ENCODE data around the gene AXDND1. TPM values are rescaled to one million over a fixed set of nuclear protein-coding genes. Genes with fewer than 3 reads are reported as not detected.

Gene AXDND1
- total and polyA plus RNA-seq, 2 experiments from 2014 or later: not detected

DNA sequence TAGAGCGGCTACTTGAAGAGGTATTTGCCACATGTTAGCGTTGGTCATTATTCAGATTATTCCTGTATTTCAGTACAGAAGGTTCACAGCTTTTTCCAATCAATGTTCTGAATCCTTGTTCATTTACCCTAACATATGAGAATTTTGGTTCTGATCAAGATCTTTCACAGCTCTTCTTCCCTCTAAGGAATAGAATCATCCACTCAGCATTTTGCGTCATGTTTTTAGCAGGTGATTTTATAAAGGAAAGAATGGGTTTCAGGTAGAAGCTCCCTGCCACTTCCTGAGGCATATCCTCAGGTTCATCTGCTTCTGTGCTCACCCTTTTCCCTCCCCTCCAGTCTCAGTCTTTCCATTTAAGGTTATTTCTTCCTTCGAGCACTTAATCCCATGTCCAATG is 143.6 kb downstream of the AXDND1 start:
- H3K27me3 Mint-ChIP-seq (ENCODE audit: insufficient read depth, low read depth, poor library complexity): no peaks in the 10 kb centered on the region
- H2AFZ ChIP-seq: no peak overlapping the region; the same call in 1 of the 2 replicates

More for the DNA sequence above, 143.6 kb downstream of the AXDND1 start:
- no peaks in the 10 kb centered on the region for H3K4me1 ChIP-seq (ENCODE audit: insufficient read depth)
- no peak for TF ChIP-seq NANOG (IDR thresholded peaks at IDR 0.05; ENCODE audit: borderline replicate concordance)
- TF ChIP-seq JUNB (IDR thresholded peaks at IDR 0.05; ENCODE audit: unreplicated experiment): no peak
- TF ChIP-seq, protein P1, sequence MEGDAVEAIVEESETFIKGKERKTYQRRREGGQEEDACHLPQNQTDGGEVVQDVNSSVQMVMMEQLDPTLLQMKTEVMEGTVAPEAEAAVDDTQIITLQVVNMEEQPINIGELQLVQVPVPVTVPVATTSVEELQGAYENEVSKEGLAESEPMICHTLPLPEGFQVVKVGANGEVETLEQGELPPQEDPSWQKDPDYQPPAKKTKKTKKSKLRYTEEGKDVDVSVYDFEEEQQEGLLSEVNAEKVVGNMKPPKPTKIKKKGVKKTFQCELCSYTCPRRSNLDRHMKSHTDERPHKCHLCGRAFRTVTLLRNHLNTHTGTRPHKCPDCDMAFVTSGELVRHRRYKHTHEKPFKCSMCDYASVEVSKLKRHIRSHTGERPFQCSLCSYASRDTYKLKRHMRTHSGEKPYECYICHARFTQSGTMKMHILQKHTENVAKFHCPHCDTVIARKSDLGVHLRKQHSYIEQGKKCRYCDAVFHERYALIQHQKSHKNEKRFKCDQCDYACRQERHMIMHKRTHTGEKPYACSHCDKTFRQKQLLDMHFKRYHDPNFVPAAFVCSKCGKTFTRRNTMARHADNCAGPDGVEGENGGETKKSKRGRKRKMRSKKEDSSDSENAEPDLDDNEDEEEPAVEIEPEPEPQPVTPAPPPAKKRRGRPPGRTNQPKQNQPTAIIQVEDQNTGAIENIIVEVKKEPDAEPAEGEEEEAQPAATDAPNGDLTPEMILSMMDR (conservative IDR thresholded peaks at IDR 0.05; ENCODE audit: low read depth in 2 of 2): no peak
- TF ChIP-seq, protein P2, sequence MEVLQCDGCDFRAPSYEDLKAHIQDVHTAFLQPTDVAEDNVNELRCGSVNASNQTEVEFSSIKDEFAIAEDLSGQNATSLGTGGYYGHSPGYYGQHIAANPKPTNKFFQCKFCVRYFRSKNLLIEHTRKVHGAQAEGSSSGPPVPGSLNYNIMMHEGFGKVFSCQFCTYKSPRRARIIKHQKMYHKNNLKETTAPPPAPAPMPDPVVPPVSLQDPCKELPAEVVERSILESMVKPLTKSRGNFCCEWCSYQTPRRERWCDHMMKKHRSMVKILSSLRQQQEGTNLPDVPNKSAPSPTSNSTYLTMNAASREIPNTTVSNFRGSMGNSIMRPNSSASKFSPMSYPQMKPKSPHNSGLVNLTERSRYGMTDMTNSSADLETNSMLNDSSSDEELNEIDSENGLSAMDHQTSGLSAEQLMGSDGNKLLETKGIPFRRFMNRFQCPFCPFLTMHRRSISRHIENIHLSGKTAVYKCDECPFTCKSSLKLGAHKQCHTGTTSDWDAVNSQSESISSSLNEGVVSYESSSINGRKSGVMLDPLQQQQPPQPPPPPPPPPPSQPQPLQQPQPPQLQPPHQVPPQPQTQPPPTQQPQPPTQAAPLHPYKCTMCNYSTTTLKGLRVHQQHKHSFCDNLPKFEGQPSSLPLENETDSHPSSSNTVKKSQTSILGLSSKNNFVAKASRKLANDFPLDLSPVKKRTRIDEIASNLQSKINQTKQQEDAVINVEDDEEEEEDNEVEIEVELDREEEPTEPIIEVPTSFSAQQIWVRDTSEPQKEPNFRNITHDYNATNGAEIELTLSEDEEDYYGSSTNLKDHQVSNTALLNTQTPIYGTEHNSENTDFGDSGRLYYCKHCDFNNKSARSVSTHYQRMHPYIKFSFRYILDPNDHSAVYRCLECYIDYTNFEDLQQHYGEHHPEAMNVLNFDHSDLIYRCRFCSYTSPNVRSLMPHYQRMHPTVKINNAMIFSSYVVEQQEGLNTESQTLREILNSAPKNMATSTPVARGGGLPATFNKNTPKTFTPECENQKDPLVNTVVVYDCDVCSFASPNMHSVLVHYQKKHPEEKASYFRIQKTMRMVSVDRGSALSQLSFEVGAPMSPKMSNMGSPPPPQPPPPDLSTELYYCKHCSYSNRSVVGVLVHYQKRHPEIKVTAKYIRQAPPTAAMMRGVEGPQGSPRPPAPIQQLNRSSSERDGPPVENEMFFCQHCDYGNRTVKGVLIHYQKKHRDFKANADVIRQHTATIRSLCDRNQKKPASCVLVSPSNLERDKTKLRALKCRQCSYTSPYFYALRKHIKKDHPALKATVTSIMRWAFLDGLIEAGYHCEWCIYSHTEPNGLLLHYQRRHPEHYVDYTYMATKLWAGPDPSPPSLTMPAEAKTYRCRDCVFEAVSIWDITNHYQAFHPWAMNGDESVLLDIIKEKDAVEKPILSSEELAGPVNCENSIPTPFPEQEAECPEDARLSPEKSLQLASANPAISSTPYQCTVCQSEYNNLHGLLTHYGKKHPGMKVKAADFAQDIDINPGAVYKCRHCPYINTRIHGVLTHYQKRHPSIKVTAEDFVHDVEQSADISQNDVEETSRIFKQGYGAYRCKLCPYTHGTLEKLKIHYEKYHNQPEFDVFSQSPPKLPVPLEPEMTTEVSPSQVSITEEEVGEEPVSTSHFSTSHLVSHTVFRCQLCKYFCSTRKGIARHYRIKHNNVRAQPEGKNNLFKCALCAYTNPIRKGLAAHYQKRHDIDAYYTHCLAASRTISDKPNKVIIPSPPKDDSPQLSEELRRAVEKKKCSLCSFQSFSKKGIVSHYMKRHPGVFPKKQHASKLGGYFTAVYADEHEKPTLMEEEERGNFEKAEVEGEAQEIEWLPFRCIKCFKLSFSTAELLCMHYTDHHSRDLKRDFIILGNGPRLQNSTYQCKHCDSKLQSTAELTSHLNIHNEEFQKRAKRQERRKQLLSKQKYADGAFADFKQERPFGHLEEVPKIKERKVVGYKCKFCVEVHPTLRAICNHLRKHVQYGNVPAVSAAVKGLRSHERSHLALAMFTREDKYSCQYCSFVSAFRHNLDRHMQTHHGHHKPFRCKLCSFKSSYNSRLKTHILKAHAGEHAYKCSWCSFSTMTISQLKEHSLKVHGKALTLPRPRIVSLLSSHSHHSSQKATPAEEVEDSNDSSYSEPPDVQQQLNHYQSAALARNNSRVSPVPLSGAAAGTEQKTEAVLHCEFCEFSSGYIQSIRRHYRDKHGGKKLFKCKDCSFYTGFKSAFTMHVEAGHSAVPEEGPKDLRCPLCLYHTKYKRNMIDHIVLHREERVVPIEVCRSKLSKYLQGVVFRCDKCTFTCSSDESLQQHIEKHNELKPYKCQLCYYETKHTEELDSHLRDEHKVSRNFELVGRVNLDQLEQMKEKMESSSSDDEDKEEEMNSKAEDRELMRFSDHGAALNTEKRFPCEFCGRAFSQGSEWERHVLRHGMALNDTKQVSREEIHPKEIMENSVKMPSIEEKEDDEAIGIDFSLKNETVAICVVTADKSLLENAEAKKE (CRISPR knock-in tag; IDR thresholded peaks at IDR 0.05): no peak
- TF ChIP-seq, protein P3, sequence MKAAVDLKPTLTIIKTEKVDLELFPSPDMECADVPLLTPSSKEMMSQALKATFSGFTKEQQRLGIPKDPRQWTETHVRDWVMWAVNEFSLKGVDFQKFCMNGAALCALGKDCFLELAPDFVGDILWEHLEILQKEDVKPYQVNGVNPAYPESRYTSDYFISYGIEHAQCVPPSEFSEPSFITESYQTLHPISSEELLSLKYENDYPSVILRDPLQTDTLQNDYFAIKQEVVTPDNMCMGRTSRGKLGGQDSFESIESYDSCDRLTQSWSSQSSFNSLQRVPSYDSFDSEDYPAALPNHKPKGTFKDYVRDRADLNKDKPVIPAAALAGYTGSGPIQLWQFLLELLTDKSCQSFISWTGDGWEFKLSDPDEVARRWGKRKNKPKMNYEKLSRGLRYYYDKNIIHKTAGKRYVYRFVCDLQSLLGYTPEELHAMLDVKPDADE (IDR thresholded peaks at IDR 0.05): no peak
- no peak for TF ChIP-seq EZH2phosphoT487 (IDR thresholded peaks at IDR 0.05; ENCODE audit: unreplicated experiment)
- TF ChIP-seq CREB1 (CRISPR knock-in tag; IDR thresholded peaks at IDR 0.05; ENCODE audit: low read depth): no peak
- TF ChIP-seq ZNF114 (CRISPR knock-in tag; IDR thresholded peaks at IDR 0.05): no peak
- TF ChIP-seq, protein P4, sequence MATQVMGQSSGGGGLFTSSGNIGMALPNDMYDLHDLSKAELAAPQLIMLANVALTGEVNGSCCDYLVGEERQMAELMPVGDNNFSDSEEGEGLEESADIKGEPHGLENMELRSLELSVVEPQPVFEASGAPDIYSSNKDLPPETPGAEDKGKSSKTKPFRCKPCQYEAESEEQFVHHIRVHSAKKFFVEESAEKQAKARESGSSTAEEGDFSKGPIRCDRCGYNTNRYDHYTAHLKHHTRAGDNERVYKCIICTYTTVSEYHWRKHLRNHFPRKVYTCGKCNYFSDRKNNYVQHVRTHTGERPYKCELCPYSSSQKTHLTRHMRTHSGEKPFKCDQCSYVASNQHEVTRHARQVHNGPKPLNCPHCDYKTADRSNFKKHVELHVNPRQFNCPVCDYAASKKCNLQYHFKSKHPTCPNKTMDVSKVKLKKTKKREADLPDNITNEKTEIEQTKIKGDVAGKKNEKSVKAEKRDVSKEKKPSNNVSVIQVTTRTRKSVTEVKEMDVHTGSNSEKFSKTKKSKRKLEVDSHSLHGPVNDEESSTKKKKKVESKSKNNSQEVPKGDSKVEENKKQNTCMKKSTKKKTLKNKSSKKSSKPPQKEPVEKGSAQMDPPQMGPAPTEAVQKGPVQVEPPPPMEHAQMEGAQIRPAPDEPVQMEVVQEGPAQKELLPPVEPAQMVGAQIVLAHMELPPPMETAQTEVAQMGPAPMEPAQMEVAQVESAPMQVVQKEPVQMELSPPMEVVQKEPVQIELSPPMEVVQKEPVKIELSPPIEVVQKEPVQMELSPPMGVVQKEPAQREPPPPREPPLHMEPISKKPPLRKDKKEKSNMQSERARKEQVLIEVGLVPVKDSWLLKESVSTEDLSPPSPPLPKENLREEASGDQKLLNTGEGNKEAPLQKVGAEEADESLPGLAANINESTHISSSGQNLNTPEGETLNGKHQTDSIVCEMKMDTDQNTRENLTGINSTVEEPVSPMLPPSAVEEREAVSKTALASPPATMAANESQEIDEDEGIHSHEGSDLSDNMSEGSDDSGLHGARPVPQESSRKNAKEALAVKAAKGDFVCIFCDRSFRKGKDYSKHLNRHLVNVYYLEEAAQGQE (IDR thresholded peaks at IDR 0.05; ENCODE audit: unreplicated experiment): no peak
- no peak for TF ChIP-seq POLR2AphosphoS5 (IDR thresholded peaks at IDR 0.05; ENCODE audit: low read depth)
- H3K9me2 ChIP-seq (ENCODE audit: insufficient read depth): peaks cover 5% of the 10 kb centered on the region; the same call in 1 of the 2 replicates
- DNase-seq (ENCODE audit: low spot score) (no peak), ATAC-seq (no peak)
- no peak overlapping the region for H3K4me2 ChIP-seq
- H3K4me3 ChIP-seq: no peak overlapping the region
- Mint-ChIP-seq H3K36me3 (ENCODE audit: low read depth) (no peaks in the 10 kb centered on the region), H3K9me3 (no peaks in the 10 kb centered on the region; the same call in 2 of the 3 replicates), H3K4me1 (no peaks in the 10 kb centered on the region), H3K27ac (no peak overlapping the region), H3K4me3 (no peak overlapping the region)
- no peaks in the 10 kb centered on the region for H3K27me3 ChIP-seq (ENCODE audit: insufficient read depth)
- H3K79me2 ChIP-seq (replicated peaks; ENCODE audit: insufficient read depth): no peaks in the 10 kb centered on the region
- no peak overlapping the region for H3K27ac ChIP-seq (ENCODE audit: low read depth)
- H4K20me1 ChIP-seq (replicated peaks; ENCODE audit: insufficient read depth): no peaks in the 10 kb centered on the region
- no peaks in the 10 kb centered on the region for H3K36me3 ChIP-seq (ENCODE audit: insufficient read depth)
- no peaks in the 10 kb centered on the region for H3F3A ChIP-seq (replicated peaks; ENCODE audit: low read depth)

All from GM23338 (cell line).